GM18951 (cell line): ENCODE measurements around the gene ACTL7B.

ENCODE experiments used
- POLR2A ChIP-seq: IDR thresholded peaks from 4 replicates; pipeline ENCODE4 v1.6.1; 2011; ENCODE audit warnings: mild to moderate bottlenecking; ENCODE audit not compliant: insufficient read length, insufficient read depth; ENCODE audit errors: extremely low read depth
- in situ Hi-C: fragments of 300-500 bp; cut with MboI; formaldehyde crosslinking; loops from one replicate; pipeline ENCODE4 v1.12.0; 2022; ENCODE audit warnings: low sequenced_read_pairs, mixed read lengths, inconsistent platforms; ENCODE audit not compliant: unreplicated experiment

The ACTL7B gene

GRCh38 chr9:108815156-108815555 lies 40.6 kb downstream of the ACTL7B start:
- in situ Hi-C loops, result no loop called here
- no peak for TF ChIP-seq POLR2A

GRCh38 chr9:108813951-108814601 lies 41.7 kb downstream of the ACTL7B start:
- no peak for TF ChIP-seq POLR2A
- in situ Hi-C loops, result no loop called here

GRCh38 chr9:108812396-108813025 lies 43.3 kb downstream of the ACTL7B start:
- in situ Hi-C loops, result no loop called here
- TF ChIP-seq POLR2A, result no peak

GRCh38 chr9:108811944-108812343 lies 43.8 kb downstream of the ACTL7B start:
- in situ Hi-C loops, result no loop called here
- no peak for TF ChIP-seq POLR2A

- in situ Hi-C loops, result no loop called here
- TF ChIP-seq POLR2A, result no peak
Observed at GRCh38 chr9:108809269-108809668, 46.5 kb downstream of the ACTL7B start.
